Measurements from ENCODE around the gene LMNB1. TPM values are rescaled to one million over a fixed set of nuclear protein-coding genes. Genes with fewer than 3 reads are reported as not detected.

LMNB1 gene
- total and polyA plus RNA-seq, 2 of the 13 experiments (the other 11 are each of a cell fraction or from before 2014, with no cell fraction given): 12.5 to 159 TPM

DNA sequence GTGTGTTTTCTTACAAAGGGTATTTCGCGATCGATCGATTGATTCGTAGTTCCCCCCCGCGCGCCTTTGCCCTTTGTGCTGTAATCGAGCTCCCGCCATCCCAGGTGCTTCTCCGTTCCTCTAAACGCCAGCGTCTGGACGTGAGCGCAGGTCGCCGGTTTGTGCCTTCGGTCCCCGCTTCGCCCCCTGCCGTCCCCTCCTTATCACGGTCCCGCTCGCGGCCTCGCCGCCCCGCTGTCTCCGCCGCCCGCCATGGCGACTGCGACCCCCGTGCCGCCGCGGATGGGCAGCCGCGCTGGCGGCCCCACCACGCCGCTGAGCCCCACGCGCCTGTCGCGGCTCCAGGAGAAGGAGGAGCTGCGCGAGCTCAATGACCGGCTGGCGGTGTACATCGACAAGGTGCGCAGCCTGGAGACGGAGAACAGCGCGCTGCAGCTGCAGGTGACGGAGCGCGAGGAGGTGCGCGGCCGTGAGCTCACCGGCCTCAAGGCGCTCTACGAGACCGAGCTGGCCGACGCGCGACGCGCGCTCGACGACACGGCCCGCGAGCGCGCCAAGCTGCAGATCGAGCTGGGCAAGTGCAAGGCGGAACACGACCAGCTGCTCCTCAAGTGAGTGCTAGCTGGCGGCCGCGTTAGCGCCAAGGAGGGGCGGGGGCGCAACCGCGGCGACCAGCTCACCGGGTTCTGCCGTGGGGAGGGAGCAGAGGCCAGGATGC is 480 bp downstream of the LMNB1 start (continued):
- TF ChIP-seq, protein P1, sequence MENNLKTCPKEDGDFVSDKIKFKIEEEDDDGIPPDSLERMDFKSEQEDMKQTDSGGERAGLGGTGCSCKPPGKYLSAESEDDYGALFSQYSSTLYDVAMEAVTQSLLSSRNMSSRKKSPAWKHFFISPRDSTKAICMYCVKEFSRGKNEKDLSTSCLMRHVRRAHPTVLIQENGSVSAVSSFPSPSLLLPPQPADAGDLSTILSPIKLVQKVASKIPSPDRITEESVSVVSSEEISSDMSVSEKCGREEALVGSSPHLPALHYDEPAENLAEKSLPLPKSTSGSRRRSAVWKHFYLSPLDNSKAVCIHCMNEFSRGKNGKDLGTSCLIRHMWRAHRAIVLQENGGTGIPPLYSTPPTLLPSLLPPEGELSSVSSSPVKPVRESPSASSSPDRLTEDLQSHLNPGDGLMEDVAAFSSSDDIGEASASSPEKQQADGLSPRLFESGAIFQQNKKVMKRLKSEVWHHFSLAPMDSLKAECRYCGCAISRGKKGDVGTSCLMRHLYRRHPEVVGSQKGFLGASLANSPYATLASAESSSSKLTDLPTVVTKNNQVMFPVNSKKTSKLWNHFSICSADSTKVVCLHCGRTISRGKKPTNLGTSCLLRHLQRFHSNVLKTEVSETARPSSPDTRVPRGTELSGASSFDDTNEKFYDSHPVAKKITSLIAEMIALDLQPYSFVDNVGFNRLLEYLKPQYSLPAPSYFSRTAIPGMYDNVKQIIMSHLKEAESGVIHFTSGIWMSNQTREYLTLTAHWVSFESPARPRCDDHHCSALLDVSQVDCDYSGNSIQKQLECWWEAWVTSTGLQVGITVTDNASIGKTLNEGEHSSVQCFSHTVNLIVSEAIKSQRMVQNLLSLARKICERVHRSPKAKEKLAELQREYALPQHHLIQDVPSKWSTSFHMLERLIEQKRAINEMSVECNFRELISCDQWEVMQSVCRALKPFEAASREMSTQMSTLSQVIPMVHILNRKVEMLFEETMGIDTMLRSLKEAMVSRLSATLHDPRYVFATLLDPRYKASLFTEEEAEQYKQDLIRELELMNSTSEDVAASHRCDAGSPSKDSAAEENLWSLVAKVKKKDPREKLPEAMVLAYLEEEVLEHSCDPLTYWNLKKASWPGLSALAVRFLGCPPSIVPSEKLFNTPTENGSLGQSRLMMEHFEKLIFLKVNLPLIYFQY (CRISPR knock-in tag; IDR thresholded peaks at IDR 0.05; ENCODE audit: borderline replicate concordance): no peak
- TF ChIP-seq ZNF335 (CRISPR knock-in tag; IDR thresholded peaks at IDR 0.05): no peak
- TF ChIP-seq, protein P2, sequence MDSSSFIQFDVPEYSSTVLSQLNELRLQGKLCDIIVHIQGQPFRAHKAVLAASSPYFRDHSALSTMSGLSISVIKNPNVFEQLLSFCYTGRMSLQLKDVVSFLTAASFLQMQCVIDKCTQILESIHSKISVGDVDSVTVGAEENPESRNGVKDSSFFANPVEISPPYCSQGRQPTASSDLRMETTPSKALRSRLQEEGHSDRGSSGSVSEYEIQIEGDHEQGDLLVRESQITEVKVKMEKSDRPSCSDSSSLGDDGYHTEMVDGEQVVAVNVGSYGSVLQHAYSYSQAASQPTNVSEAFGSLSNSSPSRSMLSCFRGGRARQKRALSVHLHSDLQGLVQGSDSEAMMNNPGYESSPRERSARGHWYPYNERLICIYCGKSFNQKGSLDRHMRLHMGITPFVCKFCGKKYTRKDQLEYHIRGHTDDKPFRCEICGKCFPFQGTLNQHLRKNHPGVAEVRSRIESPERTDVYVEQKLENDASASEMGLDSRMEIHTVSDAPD (CRISPR knock-in tag; IDR thresholded peaks at IDR 0.05): no peak
- no peak for TF ChIP-seq SOX5 (CRISPR knock-in tag; IDR thresholded peaks at IDR 0.05; ENCODE audit: borderline replicate concordance)
- no peak for TF ChIP-seq DR1 (CRISPR knock-in tag; IDR thresholded peaks at IDR 0.05)
- TF ChIP-seq ELF4 (CRISPR knock-in tag; IDR thresholded peaks at IDR 0.05; ENCODE audit: borderline replicate concordance): no peak
- peak; percentile 23 for TF ChIP-seq ZNF883 (CRISPR knock-in tag; IDR thresholded peaks at IDR 0.05; ENCODE audit: not compliant biosample characterization)
- no peak for TF ChIP-seq ZC3H13 (CRISPR knock-in tag; IDR thresholded peaks at IDR 0.05)
- TF ChIP-seq, protein P3, sequence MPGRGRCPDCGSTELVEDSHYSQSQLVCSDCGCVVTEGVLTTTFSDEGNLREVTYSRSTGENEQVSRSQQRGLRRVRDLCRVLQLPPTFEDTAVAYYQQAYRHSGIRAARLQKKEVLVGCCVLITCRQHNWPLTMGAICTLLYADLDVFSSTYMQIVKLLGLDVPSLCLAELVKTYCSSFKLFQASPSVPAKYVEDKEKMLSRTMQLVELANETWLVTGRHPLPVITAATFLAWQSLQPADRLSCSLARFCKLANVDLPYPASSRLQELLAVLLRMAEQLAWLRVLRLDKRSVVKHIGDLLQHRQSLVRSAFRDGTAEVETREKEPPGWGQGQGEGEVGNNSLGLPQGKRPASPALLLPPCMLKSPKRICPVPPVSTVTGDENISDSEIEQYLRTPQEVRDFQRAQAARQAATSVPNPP (CRISPR knock-in tag; IDR thresholded peaks at IDR 0.05): peak; percentile 34; the same call in 1 of the 2 replicates
- TF ChIP-seq ZNF558 (CRISPR knock-in tag; IDR thresholded peaks at IDR 0.05; ENCODE audit: borderline replicate concordance): peak; percentile 10
- TF ChIP-seq YEATS2 (CRISPR knock-in tag; IDR thresholded peaks at IDR 0.05; ENCODE audit: borderline replicate concordance): 0 out of 2 replicates have a peak, but pooled peaks have one; percentile 7
- no peak for TF ChIP-seq ETV6 (CRISPR knock-in tag; conservative IDR thresholded peaks at IDR 0.05)
- TF ChIP-seq ZNF776 (CRISPR knock-in tag; IDR thresholded peaks at IDR 0.05): 0 out of 2 replicates have a peak, but pooled peaks have one; percentile 73
- TF ChIP-seq KAT2B (IDR thresholded peaks at IDR 0.05; ENCODE audit: borderline replicate concordance, low read depth, low read length): peak; percentile 72; the same call in 1 of the 2 replicates
- TF ChIP-seq, protein P4, sequence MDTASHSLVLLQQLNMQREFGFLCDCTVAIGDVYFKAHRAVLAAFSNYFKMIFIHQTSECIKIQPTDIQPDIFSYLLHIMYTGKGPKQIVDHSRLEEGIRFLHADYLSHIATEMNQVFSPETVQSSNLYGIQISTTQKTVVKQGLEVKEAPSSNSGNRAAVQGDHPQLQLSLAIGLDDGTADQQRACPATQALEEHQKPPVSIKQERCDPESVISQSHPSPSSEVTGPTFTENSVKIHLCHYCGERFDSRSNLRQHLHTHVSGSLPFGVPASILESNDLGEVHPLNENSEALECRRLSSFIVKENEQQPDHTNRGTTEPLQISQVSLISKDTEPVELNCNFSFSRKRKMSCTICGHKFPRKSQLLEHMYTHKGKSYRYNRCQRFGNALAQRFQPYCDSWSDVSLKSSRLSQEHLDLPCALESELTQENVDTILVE (CRISPR knock-in tag; IDR thresholded peaks at IDR 0.05): no peak
- TF ChIP-seq HOXA3 (CRISPR knock-in tag; IDR thresholded peaks at IDR 0.05): peak; percentile 16; the same call in 1 of the 2 replicates
- TF ChIP-seq SIX1 (CRISPR knock-in tag; IDR thresholded peaks at IDR 0.05; ENCODE audit: borderline replicate concordance): no peak
- no peak for TF ChIP-seq AKAP8 (CRISPR knock-in tag; IDR thresholded peaks at IDR 0.05)
- TF ChIP-seq, protein P5, sequence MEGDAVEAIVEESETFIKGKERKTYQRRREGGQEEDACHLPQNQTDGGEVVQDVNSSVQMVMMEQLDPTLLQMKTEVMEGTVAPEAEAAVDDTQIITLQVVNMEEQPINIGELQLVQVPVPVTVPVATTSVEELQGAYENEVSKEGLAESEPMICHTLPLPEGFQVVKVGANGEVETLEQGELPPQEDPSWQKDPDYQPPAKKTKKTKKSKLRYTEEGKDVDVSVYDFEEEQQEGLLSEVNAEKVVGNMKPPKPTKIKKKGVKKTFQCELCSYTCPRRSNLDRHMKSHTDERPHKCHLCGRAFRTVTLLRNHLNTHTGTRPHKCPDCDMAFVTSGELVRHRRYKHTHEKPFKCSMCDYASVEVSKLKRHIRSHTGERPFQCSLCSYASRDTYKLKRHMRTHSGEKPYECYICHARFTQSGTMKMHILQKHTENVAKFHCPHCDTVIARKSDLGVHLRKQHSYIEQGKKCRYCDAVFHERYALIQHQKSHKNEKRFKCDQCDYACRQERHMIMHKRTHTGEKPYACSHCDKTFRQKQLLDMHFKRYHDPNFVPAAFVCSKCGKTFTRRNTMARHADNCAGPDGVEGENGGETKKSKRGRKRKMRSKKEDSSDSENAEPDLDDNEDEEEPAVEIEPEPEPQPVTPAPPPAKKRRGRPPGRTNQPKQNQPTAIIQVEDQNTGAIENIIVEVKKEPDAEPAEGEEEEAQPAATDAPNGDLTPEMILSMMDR (CRISPR knock-in tag; IDR thresholded peaks at IDR 0.05): peak; percentile 16; the same call in 1 of the 2 replicates
